ENCODE measurements around the gene SMIM33.

SMIM33 gene

DNA sequence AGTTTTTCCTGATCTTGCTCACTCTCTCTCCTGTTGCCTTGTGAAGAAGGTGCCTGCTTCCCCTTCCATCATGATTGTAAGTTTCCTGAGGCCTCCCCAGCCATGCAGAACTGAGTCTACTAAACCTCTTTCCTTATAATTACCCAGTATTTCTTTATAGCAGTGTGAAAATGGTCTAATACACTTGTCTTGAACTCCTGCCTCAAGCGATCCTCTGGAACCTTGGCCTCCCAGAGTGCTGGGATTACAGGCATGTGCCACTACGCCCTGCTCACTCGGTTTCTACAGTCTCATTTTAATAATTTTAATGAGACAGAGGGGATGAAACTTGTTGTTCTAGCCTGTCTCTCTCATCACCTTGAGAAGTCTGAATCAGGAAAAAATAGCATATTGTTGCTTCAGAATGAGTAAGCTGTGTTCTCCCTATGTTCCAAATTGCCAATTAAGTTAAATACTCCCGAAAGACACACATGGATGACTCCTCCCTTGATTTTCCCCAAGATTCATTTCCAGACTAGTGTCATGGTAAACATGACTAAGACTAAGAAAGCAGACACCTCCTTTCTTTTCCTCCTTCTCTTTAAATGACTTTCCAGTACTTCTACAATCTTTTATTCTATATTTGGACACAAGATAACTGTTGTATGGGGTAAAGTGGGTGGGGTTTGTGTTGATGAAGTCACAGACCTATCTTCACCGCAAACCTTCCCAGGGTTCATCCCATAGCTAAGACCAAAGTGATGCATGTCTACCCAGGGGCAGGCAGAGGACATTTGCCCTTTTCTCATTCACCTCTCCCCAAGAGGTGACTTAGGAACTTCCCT, 23.6 kb upstream of the SMIM33 start:
- H3K4me1 ChIP-seq: no peaks in the 10 kb centered on the region
- in situ Hi-C loops (cut with MboI; ENCODE audit: low sequenced_read_pairs): no loop called here

GRCh38 chr5:139451176-139451575, 19.6 kb upstream of the SMIM33 start:
- Histone ChIP-seq H3K4me1 (no peaks in the 10 kb centered on the region), H3K36me3 (replicated peaks) (no peaks in the 10 kb centered on the region), H3K9me3 (no peaks in the 10 kb centered on the region), H3K4me3 (no peak overlapping the region), H3K27me3 (ENCODE audit: low read depth) (no peaks in the 10 kb centered on the region)
- DNase-seq (ENCODE audit: low spot score in 2 of 2): no peak
- in situ Hi-C loops (cut with MboI; ENCODE audit: low sequenced_read_pairs): no loop called here

More for the DNA sequence above, 23.6 kb upstream of the SMIM33 start:
- no peaks in the 10 kb centered on the region for H3K36me3 ChIP-seq (replicated peaks)
- no peak for DNase-seq (ENCODE audit: low spot score in 2 of 2)
- H3K9me3 ChIP-seq: no peaks in the 10 kb centered on the region
- peaks cover 3% of the 10 kb centered on the region; the same call in 1 of the 2 replicates for H3K27me3 ChIP-seq (ENCODE audit: low read depth)
- no peak overlapping the region for H3K4me3 ChIP-seq

GRCh38 chr5:139451878-139452660, 18.7 kb upstream of the SMIM33 start:
- no peak for DNase-seq (ENCODE audit: low spot score in 2 of 2)
- Histone ChIP-seq H3K9me3 (no peaks in the 10 kb centered on the region), H3K36me3 (replicated peaks) (no peaks in the 10 kb centered on the region), H3K4me3 (no peak overlapping the region), H3K27me3 (ENCODE audit: low read depth) (no peaks in the 10 kb centered on the region), H3K4me1 (no peaks in the 10 kb centered on the region)
- in situ Hi-C loops (cut with MboI; ENCODE audit: low sequenced_read_pairs): no loop called here

- in situ Hi-C loops (cut with MboI; ENCODE audit: low sequenced_read_pairs): no loop called here
- no peak for DNase-seq (ENCODE audit: low spot score in 2 of 2)
These were observed 16.9 kb upstream of the SMIM33 start for GRCh38 chr5:139453683-139454567.

GRCh38 chr5:139454568-139455290, 16.1 kb upstream of the SMIM33 start:
- no peak overlapping the region for H3K4me3 ChIP-seq
- H3K9me3 ChIP-seq: no peaks in the 10 kb centered on the region
- in situ Hi-C loops (cut with MboI; ENCODE audit: low sequenced_read_pairs): no loop called here
- no peaks in the 10 kb centered on the region for H3K27me3 ChIP-seq (ENCODE audit: low read depth)
- H3K4me1 ChIP-seq: no peaks in the 10 kb centered on the region
- no peaks in the 10 kb centered on the region for H3K36me3 ChIP-seq (replicated peaks)
- DNase-seq (ENCODE audit: low spot score in 2 of 2): no peak

More at GRCh38 chr5:139453683-139454567, 16.9 kb upstream of the SMIM33 start:
- no peaks in the 10 kb centered on the region for H3K36me3 ChIP-seq (replicated peaks)
- no peaks in the 10 kb centered on the region for H3K9me3 ChIP-seq
- no peaks in the 10 kb centered on the region for H3K4me1 ChIP-seq
- no peak overlapping the region for H3K4me3 ChIP-seq
- no peaks in the 10 kb centered on the region for H3K27me3 ChIP-seq (ENCODE audit: low read depth)

GRCh38 chr5:139456776-139457175, 14.0 kb upstream of the SMIM33 start:
- Histone ChIP-seq H3K4me1 (no peaks in the 10 kb centered on the region), H3K27me3 (ENCODE audit: low read depth) (no peaks in the 10 kb centered on the region), H3K36me3 (replicated peaks) (no peaks in the 10 kb centered on the region), H3K9me3 (no peaks in the 10 kb centered on the region), H3K4me3 (no peak overlapping the region)
- no peak for DNase-seq (ENCODE audit: low spot score in 2 of 2)
- in situ Hi-C loops (cut with MboI; ENCODE audit: low sequenced_read_pairs): no loop called here

GRCh38 chr5:139457241-139457640, 13.6 kb upstream of the SMIM33 start:
- no peaks in the 10 kb centered on the region for H3K9me3 ChIP-seq

GRCh38 chr5:139457653-139458306, 13.0 kb upstream of the SMIM33 start:
- in situ Hi-C loops (cut with MboI; ENCODE audit: low sequenced_read_pairs): no loop called here
- no peaks in the 10 kb centered on the region for H3K4me1 ChIP-seq

More at GRCh38 chr5:139457241-139457640, 13.6 kb upstream of the SMIM33 start:
- Histone ChIP-seq H3K36me3 (replicated peaks) (no peaks in the 10 kb centered on the region), H3K27me3 (ENCODE audit: low read depth) (no peaks in the 10 kb centered on the region), H3K4me3 (no peak overlapping the region), H3K4me1 (no peaks in the 10 kb centered on the region)
- no peak for DNase-seq (ENCODE audit: low spot score in 2 of 2)
- in situ Hi-C loops (cut with MboI; ENCODE audit: low sequenced_read_pairs): no loop called here

DNA sequence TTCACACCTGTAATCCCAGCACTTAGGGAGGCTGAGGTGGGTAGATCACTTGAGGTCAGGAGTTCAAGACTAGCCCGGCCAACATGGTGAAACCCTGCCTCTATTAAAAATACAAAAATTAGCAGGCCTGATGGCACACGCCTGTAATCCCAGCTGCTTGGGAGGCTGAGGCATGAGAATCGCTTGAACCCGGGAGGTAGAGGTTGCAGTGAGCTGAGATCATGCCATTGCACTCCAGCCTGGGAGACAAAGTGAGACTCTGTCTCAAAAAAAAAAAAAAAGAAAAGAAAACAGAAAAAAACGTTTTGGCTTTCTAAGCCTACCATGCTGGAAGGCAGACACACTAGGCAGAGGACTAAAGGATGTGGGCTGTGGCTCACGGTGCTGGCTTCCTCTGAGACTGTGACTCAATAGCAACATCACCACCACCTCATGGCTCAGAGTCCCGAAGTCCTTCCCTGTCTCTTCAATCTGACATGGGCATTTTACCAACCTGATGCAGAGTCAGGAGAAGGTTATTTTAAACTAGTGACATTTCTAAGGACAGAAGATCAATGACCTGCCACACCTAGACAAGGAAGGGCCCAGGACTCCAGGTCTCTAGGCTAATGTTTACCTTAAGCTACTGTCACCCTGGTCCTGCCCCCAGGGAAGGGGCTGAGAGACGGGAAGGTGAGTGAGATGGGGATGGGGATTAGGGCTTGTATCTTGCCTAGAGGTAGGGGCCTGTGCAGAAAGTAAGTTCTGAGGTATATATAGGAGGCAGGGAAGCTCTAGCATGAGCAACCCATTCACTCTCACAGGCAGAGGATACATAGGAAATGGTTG, 12.0 kb upstream of the SMIM33 start:
- no peak for DNase-seq (ENCODE audit: low spot score in 2 of 2)
- Histone ChIP-seq H3K9me3 (no peaks in the 10 kb centered on the region), H3K4me3 (no peak overlapping the region), H3K4me1 (no peaks in the 10 kb centered on the region), H3K27me3 (ENCODE audit: low read depth) (no peaks in the 10 kb centered on the region), H3K36me3 (replicated peaks) (no peaks in the 10 kb centered on the region)
- in situ Hi-C loops (cut with MboI; ENCODE audit: low sequenced_read_pairs): no loop called here

More at GRCh38 chr5:139457653-139458306, 13.0 kb upstream of the SMIM33 start:
- no peaks in the 10 kb centered on the region for H3K36me3 ChIP-seq (replicated peaks)
- DNase-seq (ENCODE audit: low spot score in 2 of 2): no peak
- H3K9me3 ChIP-seq: no peaks in the 10 kb centered on the region
- H3K27me3 ChIP-seq (ENCODE audit: low read depth): no peaks in the 10 kb centered on the region
- no peak overlapping the region for H3K4me3 ChIP-seq

- Histone ChIP-seq H3K36me3 (replicated peaks) (no peaks in the 10 kb centered on the region), H3K9me3 (no peaks in the 10 kb centered on the region), H3K4me3 (no peak overlapping the region), H3K27me3 (ENCODE audit: low read depth) (no peaks in the 10 kb centered on the region), H3K4me1 (no peaks in the 10 kb centered on the region)
- in situ Hi-C loops (cut with MboI; ENCODE audit: low sequenced_read_pairs): no loop called here
- no peak for DNase-seq (ENCODE audit: low spot score in 2 of 2)
These were observed 11.3 kb upstream of the SMIM33 start for GRCh38 chr5:139459451-139459934.

- in situ Hi-C loops (cut with MboI; ENCODE audit: low sequenced_read_pairs): no loop called here
- H3K4me1 ChIP-seq: no peaks in the 10 kb centered on the region
- no peaks in the 10 kb centered on the region for H3K36me3 ChIP-seq (replicated peaks)
- no peaks in the 10 kb centered on the region for H3K27me3 ChIP-seq (ENCODE audit: low read depth)
- H3K4me3 ChIP-seq: no peak overlapping the region
- no peak for DNase-seq (ENCODE audit: low spot score in 2 of 2)
- H3K9me3 ChIP-seq: no peaks in the 10 kb centered on the region
These were observed 10.3 kb upstream of the SMIM33 start for GRCh38 chr5:139460455-139460854.

DNA sequence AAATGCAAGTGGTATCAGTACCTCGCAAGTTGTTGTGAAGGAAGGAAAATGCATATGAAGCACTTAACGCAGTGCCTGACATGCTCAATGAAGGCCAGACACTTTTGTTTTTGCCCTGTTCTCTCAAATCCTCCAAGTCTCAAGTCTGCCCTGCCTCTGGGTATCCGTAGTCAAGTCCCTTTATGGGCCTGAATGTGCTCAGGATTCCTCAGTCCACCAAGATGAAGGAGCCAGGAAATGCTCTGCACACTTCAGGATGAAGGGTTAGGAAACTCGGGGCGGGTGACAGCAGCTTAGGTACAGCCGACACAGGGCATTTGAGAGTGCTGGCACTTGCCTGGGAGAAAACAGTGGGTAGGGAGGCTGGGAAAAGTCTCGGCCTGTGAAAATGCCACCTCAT, 9.6 kb upstream of the SMIM33 start:
- H3K9me3 ChIP-seq: no peaks in the 10 kb centered on the region
- in situ Hi-C loops (cut with MboI; ENCODE audit: low sequenced_read_pairs): no loop called here
- H3K27me3 ChIP-seq (ENCODE audit: low read depth): no peaks in the 10 kb centered on the region
- no peaks in the 10 kb centered on the region for H3K36me3 ChIP-seq (replicated peaks)
- DNase-seq (ENCODE audit: low spot score in 2 of 2): no peak
- no peaks in the 10 kb centered on the region for H3K4me1 ChIP-seq
- no peak overlapping the region for H3K4me3 ChIP-seq

All from HAP-1 (cell line).